Measurements from ENCODE around the gene EVL. TPM values are rescaled to one million over a fixed set of nuclear protein-coding genes. Genes with fewer than 3 reads are reported as not detected.

EVL gene
- total RNA-seq, 1 donor from 2014 or later, result 11.7 TPM

- H3K4me3 ChIP-seq, result no peak overlapping the region
- intact Hi-C loops (cut with DNase I), result no loop called here
- no peaks in the 10 kb centered on the region for H3K4me1 ChIP-seq
- TF ChIP-seq, protein P1, sequence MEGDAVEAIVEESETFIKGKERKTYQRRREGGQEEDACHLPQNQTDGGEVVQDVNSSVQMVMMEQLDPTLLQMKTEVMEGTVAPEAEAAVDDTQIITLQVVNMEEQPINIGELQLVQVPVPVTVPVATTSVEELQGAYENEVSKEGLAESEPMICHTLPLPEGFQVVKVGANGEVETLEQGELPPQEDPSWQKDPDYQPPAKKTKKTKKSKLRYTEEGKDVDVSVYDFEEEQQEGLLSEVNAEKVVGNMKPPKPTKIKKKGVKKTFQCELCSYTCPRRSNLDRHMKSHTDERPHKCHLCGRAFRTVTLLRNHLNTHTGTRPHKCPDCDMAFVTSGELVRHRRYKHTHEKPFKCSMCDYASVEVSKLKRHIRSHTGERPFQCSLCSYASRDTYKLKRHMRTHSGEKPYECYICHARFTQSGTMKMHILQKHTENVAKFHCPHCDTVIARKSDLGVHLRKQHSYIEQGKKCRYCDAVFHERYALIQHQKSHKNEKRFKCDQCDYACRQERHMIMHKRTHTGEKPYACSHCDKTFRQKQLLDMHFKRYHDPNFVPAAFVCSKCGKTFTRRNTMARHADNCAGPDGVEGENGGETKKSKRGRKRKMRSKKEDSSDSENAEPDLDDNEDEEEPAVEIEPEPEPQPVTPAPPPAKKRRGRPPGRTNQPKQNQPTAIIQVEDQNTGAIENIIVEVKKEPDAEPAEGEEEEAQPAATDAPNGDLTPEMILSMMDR (IDR thresholded peaks at IDR 0.05), result no peak
- H3K36me3 ChIP-seq, result no peaks in the 10 kb centered on the region
- H3K27ac ChIP-seq, result no peak overlapping the region
- no peaks in the 10 kb centered on the region for H3K9me3 ChIP-seq
- DNase-seq (ENCODE audit: low spot score in 2 of 2), result no peak
- no peaks in the 10 kb centered on the region for H3K27me3 ChIP-seq
These were observed 22.9 kb upstream of the EVL start for GRCh38 chr14:100042286-100042685.

- H3K9me3 ChIP-seq, result no peaks in the 10 kb centered on the region
- DNase-seq (ENCODE audit: low spot score in 2 of 2), result no peak
- H3K27ac ChIP-seq, result no peak overlapping the region
- TF ChIP-seq, protein P1 (IDR thresholded peaks at IDR 0.05), result no peak
- no peaks in the 10 kb centered on the region for H3K27me3 ChIP-seq
- H3K4me3 ChIP-seq, result no peak overlapping the region
- no peaks in the 10 kb centered on the region for H3K4me1 ChIP-seq
- no peaks in the 10 kb centered on the region for H3K36me3 ChIP-seq
- intact Hi-C loops (cut with DNase I), result no loop called here
These were observed 19.4 kb upstream of the EVL start for GRCh38 chr14:100045642-100046344.

DNA sequence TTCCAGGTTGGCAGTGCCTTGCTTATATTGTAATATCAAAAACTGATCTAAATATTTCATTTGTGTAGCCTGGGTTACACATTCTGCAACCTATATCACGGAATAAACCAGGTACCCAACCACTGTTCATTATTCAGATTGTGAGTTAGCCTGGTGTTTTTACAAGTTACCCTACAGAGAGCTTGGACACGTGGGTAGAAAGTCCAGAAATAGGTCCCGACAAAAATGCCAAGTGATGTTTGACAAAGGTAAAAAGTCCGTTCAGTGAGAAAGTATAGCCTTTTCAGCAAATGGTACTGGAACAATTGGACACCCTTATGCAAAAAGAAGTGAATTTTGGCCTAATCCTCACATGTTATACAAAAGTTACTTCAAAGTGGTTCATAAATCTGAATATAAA is 17.6 kb upstream of the EVL start:
- no peaks in the 10 kb centered on the region for H3K27me3 ChIP-seq
- H3K9me3 ChIP-seq, result no peaks in the 10 kb centered on the region
- intact Hi-C loops (cut with DNase I), result no loop called here
- no peak overlapping the region for H3K27ac ChIP-seq
- TF ChIP-seq, protein P1 (IDR thresholded peaks at IDR 0.05), result no peak
- DNase-seq (ENCODE audit: low spot score in 2 of 2), result no peak
- no peak overlapping the region for H3K4me3 ChIP-seq
- H3K36me3 ChIP-seq, result no peaks in the 10 kb centered on the region
- no peaks in the 10 kb centered on the region for H3K4me1 ChIP-seq

DNA sequence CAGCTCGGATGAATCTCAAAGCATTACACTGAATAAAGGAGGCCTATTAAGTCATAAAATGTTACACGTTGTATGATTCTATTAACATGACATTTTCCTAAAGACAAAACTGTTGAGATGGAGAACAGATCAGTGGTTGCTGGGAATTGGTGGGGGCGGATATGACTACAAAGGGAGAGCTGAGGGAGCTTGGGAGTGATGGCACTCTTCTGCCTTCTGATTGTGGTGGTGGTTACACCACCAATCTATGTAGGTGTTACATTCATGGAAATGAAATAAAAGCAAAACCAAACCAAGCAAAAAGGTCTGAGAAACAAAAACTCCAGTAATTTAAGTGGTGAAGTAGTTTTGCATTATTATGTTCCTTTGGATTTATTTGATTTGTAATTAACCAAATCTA is 16.4 kb upstream of the EVL start:
- Histone ChIP-seq H3K4me3 (no peak overlapping the region), H3K27ac (no peak overlapping the region), H3K4me1 (no peaks in the 10 kb centered on the region), H3K9me3 (no peaks in the 10 kb centered on the region), H3K36me3 (no peaks in the 10 kb centered on the region), H3K27me3 (no peaks in the 10 kb centered on the region)
- no peak for DNase-seq (ENCODE audit: low spot score in 2 of 2)
- intact Hi-C loops (cut with DNase I), result no loop called here
- TF ChIP-seq, protein P1 (IDR thresholded peaks at IDR 0.05), result no peak

GRCh38 chr14:100049220-100049619 is 16.0 kb upstream of the EVL start:
- intact Hi-C loops (cut with DNase I), result no loop called here
- Histone ChIP-seq H3K36me3 (no peaks in the 10 kb centered on the region), H3K4me1 (no peaks in the 10 kb centered on the region), H3K27me3 (no peaks in the 10 kb centered on the region), H3K27ac (no peak overlapping the region), H3K9me3 (no peaks in the 10 kb centered on the region), H3K4me3 (no peak overlapping the region)
- no peak for DNase-seq (ENCODE audit: low spot score in 2 of 2)
- TF ChIP-seq, protein P1 (IDR thresholded peaks at IDR 0.05), result no peak

DNA sequence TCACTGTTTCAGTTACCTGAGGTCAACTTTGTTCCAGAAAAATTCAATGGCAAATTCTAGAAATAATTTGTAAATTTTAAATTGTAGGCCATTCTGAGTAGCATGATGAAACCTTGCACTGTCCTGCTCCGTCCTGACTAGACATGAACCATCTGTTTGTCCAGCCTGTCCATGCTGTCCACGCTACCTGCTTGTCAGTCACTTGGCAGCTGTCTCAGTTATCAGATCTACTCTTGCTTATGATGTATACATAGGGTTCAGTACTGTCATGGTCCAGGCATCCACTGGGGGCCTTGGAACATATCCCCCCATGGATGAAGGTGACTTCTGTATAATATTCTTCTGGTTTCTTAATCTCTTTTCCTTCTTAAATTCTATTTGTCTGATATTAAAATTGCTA is 14.1 kb upstream of the EVL start:
- TF ChIP-seq, protein P1 (IDR thresholded peaks at IDR 0.05), result no peak
- H3K36me3 ChIP-seq, result no peaks in the 10 kb centered on the region
- intact Hi-C loops (cut with DNase I), result no loop called here
- H3K27ac ChIP-seq, result no peak overlapping the region
- no peaks in the 10 kb centered on the region for H3K4me1 ChIP-seq
- no peaks in the 10 kb centered on the region for H3K27me3 ChIP-seq
- no peak for DNase-seq (ENCODE audit: low spot score in 2 of 2)
- no peaks in the 10 kb centered on the region for H3K9me3 ChIP-seq
- H3K4me3 ChIP-seq, result no peak overlapping the region
